GM20000 (cell line): ENCODE measurements around the gene USP20.

Source experiments
- DNase-seq: peaks from one replicate; pipeline ENCODE4 v3.0.0; 2012; ENCODE audit warnings: low spot score
- CTCF ChIP-seq: IDR thresholded peaks from 2 replicates; pipeline ENCODE4 v1.5.1; 2012; ENCODE audit warnings: mild to moderate bottlenecking, control low read depth; ENCODE audit errors: extremely low read depth, missing control alignments

Gene USP20

DNA sequence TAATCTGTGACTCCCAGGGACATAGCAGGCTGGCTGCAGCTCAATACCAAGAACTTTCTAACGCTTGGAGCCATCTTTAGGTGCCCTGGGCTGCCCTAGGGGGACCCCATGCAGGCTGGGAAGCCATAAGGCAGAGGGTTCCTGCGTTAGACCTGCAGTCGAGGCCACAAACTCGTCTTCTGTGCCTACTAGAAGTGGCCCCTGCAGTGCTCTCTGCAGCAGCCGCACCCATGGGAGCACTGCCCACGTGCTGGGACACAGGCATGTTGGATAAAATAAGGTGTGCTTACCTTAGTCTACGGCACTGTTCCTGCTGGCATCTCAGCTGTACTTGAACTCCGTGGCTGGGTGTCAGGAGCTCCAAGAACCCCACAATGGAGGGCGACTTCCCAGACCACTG is 22.9 kb upstream of the USP20 start:
- no peak for TF ChIP-seq CTCF
- no peak for DNase-seq

GRCh38 chr9:129813661-129814060 is 21.6 kb upstream of the USP20 start:
- no peak for TF ChIP-seq CTCF
- DNase-seq = no peak

DNA sequence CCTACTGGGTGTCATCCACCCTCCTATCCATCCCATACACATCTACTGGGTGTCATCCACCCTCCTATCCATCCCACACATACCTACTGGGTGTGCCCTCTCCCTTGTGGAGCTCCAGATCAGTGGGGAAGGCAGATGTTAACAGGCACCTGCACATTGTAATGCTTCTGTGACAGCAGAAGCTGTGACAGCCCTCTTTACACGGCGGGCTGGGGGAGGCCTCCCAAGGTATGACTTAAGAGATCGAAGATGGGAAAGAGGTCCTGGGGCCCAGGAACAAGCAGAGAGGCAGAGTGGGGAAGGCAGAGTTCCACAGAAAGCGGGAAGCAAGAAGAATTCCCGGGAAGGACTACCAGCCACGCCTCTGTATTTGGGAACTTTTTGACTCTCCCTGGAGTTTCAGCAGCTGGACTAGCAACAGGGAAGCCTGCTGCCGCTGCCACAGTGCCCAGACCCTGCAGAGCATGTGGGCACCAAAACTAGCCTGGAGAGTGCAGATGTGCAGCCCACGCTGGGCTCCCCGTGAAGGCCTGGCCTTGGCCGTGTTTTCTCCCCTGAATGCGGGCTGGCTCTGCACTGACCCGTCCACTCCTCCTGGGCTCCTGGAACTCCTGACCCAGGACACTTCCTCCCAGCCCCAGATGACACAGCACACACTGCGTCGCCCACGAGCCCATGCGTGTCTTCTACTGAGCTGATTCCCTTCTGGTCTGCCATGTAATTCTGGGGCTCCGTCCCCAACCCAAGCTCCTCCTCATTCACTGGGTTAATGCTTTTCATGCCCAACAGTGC is 20.6 kb upstream of the USP20 start:
- no peak for TF ChIP-seq CTCF
- DNase-seq = no peak

DNA sequence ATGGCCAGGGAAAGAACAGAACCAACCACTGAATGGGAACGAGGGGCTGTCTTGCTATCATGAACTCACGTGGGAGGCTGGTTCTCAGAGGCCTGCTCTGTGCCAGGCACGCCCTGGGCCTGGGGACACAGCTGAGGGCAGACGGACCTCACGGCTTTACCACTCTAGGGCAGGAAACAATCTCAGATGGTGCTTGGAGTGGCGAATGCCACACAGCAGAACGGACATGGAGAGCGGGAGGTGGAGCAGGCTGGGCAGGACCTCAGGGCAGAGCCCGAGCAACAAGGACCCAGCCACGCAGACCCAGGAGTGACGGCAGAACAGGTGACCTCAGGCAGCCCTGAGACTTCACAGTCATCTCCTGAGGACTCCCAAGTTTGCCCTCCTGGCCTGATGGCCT is 20.0 kb upstream of the USP20 start:
- DNase-seq = no peak
- no peak for TF ChIP-seq CTCF

GRCh38 chr9:129816501-129817435 is 18.5 kb upstream of the USP20 start:
- no peak for DNase-seq

DNA sequence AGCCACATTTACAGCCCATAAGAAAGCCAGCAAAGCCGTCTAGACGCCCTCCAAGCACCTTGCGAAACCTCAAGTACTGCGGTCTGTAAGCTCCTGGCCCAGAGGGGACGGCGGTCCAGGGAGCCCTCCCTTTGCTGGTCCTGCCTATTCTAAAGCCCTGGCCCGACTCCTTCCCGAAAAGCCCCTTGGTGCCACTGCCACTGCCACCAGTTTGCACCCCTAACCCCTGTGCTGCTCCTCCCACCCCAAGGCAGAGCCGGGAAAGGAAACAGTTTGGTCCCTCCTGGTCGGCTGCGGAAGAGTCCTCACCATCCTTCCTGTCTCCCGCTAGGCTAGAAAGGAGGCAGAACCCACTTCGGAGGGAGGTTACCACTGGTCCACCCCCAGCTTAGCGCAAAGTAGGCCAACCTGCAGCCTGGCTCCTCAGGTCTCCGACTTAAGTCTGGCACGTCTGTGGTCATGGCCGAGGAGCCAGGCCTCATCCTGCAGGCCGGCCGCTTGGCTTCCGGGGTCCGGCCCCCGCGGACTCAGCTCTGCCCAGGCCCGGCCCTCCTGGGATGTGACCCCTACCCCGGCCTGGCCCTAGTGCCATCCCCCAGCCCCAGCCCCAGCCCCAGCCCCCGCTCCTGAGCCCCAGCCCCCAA is 12.2 kb upstream of the USP20 start:
- peak; percentile 57 for DNase-seq
- TF ChIP-seq CTCF = no peak

More at GRCh38 chr9:129816501-129817435, 18.5 kb upstream of the USP20 start:
- no peak for TF ChIP-seq CTCF
